NCI-H1048 (cell line): ENCODE results near the gene CEMIP.

Experiments
- DNase-seq: peaks from one replicate; lab custom pipeline; 2025; lab: John Stamatoyannopoulos, UW

The CEMIP gene

GRCh38 chr15:80850941-80851451 is 71.8 kb downstream of the CEMIP start:
- no peak for DNase-seq

DNA sequence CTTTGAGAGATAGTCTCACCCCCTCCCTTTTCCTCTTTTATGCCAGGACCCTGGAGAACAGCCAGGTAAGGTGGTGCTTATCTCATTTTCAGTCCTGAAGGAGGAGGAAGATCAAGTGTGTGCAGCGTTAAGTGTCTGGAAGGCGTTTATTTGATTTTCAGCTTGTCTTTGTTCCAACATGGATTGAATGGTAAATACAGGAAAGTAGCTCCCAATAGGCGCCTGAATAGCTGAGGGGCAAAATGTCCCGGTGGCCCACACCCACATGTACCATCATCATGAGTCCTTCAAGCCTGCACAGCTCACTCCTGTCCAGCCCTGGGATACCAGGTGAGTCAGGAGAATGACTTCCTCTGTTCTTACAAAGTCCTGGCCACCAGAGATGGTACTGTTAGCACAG is 73.5 kb downstream of the CEMIP start:
- DNase-seq, result no peak

GRCh38 chr15:80854104-80854503 is 74.9 kb downstream of the CEMIP start:
- no peak for DNase-seq

GRCh38 chr15:80855206-80855605 is 76.0 kb downstream of the CEMIP start:
- no peak for DNase-seq

- no peak for DNase-seq
Observed at GRCh38 chr15:80856400-80856799, 77.2 kb downstream of the CEMIP start.

GRCh38 chr15:80856809-80857377 is 77.7 kb downstream of the CEMIP start:
- DNase-seq, result no peak

DNA sequence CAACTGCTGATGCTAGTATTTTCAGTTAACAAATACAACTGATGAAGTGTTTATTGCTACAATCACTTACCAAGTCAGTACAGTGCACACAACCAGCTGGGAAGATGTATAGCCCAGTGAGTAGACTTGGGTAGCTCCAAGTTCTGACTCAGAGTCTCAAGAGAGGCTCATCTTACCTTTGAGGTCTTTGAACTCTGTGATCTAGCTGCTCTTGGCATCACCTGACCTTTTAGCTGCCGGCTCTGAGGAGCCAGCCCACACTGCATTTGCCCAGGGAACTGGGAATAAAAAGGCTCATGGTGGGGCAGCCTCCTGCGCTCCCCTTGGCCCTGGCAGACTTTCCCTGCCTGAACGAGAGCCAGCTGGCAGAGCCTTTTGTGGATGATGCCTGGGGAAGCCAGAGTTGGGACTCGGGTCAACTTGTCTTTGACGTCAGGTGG is 82.6 kb downstream of the CEMIP start:
- no peak for DNase-seq

DNA sequence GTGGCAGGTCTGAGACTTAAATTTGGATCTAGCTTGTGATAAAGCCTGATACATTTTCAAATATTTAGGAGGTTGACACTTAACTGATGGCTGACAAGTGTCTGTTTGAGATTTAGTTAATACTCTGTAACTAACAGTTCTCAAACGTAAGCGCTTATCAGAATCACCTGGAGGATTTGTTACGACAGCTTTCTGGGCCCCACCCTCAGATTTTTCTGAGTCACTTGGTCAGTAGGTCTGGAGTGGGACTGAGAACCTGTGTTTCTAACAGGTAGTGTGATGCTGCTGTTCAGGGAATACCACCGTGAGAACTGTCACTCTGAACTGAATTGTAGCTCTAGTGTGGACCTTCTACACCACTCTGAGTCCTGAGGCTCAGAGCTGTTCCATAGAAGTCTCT is 85.5 kb downstream of the CEMIP start:
- DNase-seq, result no peak

- no peak for DNase-seq
Observed at GRCh38 chr15:80866936-80867335, 87.8 kb downstream of the CEMIP start.

DNA sequence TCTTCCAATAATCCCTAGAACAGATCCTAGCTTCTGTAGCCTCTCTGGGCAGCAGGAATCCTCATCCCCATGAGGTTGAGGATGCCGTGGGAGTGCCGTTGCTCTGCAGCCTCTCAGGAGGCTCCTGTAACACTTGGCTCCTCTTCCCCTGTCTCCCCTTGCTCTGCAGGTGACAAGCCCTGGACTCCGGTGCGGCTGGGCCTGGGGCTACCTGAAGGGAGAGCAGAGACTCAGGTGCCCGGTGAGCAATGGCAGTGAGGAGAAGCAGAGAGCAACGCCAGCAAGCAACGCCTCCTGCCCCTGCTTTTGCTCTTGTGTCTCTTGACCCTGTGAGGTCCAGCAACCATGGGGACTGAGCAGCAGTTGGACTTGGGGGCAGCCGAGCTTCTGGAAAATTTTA is 91.2 kb downstream of the CEMIP start:
- DNase-seq, result no peak

DNA sequence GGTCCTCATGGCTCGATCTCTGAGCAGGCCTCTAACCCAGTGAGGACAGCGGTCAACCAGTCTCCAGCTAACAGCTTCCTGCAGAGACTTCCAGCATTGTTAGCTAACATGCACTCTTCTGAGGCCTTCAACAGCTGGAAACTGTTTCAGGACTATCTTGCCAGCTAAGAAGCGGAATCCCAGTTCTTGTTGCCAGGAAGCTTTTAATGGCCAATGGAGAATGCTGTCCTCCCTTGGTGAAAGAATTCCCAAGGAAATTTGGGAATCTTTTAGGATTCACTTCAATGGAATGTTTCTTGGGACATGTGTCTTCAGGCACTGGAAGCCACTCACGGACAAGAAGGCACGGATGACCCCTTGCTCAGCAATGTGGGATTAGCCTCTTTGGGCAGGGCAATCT is 91.7 kb downstream of the CEMIP start:
- no peak for DNase-seq

DNA sequence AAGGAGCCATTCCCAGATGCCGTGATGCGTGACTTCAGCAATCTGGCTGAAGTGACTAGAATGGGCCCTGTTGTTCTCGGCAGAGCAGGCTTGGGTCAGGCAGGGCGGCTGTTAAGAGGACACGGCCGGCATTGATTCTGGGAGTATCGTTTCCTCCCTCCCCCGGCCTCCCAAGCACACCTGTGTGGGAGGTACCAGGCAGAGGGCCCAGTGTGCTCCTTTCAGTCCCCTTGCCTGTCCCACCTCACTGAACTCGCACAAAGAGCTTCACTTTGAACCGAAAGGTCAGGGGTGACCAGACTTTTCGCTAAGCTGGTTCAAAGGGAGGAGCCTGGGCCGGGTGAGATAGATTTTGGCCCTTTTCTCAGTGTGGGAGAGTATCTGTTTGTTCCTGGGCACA is 92.7 kb downstream of the CEMIP start:
- DNase-seq, result no peak

GRCh38 chr15:80873366-80873952 is 94.3 kb downstream of the CEMIP start:
- DNase-seq, result no peak

DNA sequence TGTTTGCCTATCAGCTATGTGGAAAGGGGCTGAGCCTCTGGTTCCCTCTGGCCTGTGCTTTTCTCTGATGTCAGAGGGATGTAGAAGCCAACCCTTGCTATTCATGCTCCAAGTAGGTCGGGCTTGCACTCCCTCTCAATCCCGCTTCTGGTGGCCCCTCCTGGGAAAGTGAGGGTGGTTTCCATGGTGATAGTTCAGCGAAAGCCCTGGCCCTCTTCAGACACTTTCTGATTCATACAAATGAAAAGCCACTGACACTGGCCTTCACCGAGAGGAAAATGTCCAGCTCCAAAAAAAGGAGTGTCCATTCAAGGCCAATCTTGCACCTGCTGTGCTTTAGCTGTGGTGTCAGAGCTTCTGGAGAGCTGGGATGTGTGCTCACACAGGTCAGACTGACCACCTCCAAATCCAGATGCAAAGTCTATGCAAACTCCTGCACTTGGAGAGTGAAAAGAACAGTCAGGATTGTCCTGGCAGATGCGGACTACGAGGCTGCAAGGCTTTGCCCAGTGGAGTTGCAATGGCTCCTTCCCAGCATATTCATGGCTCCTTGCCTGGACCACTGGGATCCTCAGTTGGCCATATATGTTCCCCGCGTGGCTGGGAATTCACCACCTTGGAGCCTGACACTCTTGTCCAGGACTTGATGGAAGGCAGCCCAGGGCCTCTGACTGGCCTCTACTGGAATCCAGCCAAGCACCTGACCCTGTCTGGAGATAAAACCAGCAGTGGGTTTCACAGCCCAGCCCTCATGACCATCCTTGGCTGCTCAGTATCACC is 96.6 kb downstream of the CEMIP start:
- DNase-seq, result no peak

GRCh38 chr15:80876348-80876674 is 97.1 kb downstream of the CEMIP start:
- no peak for DNase-seq

GRCh38 chr15:80878242-80878866 is 99.2 kb downstream of the CEMIP start:
- no peak for DNase-seq

GRCh38 chr15:80878867-80879250 is 99.7 kb downstream of the CEMIP start:
- no peak for DNase-seq

DNA sequence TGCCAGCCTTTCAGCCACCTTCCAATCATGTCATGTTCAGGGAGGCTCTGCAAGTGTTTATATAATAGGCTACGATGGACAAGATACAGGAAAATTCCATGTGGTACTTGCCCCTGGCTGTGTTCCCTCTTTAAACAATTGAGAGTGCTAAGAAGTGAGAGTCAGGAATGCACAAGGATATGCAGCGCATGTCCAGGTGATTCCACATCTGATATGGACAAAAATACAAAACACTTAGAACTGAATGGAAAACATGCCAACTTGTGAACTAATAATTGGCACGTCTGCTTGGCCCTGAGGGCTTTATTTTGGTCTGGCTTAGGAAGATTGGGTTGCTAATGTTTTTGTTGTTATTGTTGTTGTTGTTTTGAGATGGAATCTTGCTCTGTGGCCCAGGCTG is 100.9 kb downstream of the CEMIP start:
- DNase-seq, result no peak

GRCh38 chr15:80883641-80884040 is 104.5 kb downstream of the CEMIP start:
- DNase-seq, result no peak

DNA sequence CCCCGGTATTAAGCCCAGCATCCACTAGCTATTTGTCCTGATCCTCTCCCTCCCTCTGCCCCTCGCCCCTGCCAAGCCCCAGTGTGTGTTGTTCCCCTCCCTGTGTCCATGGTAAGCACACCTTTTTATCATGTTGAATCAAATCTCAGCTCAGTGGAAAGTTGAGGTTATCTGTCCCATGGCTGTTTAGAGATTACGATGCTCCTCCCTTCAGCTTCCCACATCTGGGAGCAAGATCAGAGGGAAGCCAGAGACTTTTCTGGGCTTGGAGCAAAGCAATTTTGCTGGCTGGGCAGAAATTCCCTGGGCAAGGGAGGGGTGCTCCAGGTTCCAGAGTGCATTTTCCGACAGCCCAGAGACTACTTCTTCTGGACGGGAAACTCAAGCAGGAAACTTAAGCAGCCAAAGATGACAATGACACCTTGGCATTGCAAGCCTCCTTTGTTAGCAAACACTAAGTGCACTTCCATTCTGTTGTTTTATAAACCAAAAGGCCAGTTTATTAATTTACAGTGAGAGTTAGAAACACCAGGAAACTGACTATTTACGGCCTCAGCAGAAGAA is 105.9 kb downstream of the CEMIP start:
- DNase-seq, result no peak

DNA sequence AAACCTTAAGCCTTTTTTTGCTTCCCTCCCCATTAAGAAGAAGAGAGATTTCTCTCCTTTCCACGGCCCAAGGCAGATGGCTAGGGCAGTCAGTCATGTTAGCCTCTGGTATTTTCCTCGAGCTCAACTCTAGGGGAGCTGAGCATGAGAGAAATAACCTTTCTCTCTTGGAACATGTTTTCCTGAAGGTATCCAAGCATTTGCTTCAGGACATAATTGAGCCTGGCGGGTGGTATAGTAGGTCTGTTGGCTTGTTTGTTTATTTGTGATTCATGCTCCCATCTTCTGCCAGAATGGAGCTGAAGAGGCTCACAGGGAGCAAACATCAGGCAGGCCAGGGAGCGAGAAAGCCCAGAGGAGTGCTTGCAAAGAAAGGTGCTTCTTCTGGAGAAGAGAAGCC is 108.0 kb downstream of the CEMIP start:
- DNase-seq, result no peak

DNA sequence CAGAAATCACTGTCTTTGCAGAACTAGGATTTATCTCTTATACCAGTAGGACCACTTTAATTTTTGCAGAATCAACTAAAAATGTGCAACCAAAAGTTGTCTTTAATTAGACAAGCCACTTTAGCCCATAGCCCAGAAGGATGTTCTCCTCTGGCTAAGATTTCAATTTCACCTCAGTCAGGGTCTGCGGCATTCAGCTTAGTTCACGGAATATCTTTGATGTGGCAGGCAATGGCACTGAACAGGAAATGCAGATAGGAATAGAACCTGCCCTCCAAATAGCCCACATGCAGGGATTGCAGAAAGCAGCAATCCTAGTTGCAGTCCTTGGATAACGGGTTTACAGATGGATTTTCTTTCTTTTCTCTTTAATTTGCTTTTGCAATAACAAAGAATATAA is 109.7 kb downstream of the CEMIP start:
- DNase-seq, result no peak
